K562 (cell line): Measurements from ENCODE around the gene PPM1N. TPM values are rescaled to one million over a fixed set of nuclear protein-coding genes. Genes with fewer than 3 reads are reported as not detected.
A peak's percentile ranks its signal among the peaks of the same experiment; 100 is the strongest.

ENCODE experiments used
- CEBPG ChIP-seq, 3 experiments: fragments of 200-800 bp in 1 of 3; sonication (Bioruptor generic) in 1 of 3; sonication (generic) in 1 of 3; formaldehyde crosslinking in 1 of 3; IDR thresholded peaks in 2 of 3; conservative IDR thresholded peaks in 1 of 3; 2 replicates each; pipeline versions ENCODE4 v1.6.1 to v1.8.0; 2016 to 2022; ENCODE audit warnings: missing compliant biosample characterization in 2 of 3, missing genetic modification characterization in 2 of 3, mild to moderate bottlenecking in 1 of 3, missing genetic modification reagents in 1 of 3
- ETV5 ChIP-seq: sonication (generic); formaldehyde crosslinking; IDR thresholded peaks from 2 replicates; pipeline ENCODE4 v1.4.0; 2020; ENCODE audit warnings: low read depth, mild to moderate bottlenecking, missing genetic modification reagents
- FOSL1 ChIP-seq: fragments of 200-800 bp; sonication (Bioruptor generic); conservative IDR thresholded peaks from 2 replicates; pipeline ENCODE4 v1.6.1; 2016; ENCODE audit warnings: missing genetic modification characterization, missing compliant biosample characterization
- GABPB1 ChIP-seq: sonication (generic); formaldehyde crosslinking; IDR thresholded peaks from 2 replicates; pipeline ENCODE4 v1.8.0; 2022; ENCODE audit warnings: mild to moderate bottlenecking, missing genetic modification reagents
- MECOM ChIP-seq: fragments of 250-450 bp; sonication (Bioruptor Pico); IDR thresholded peaks from 2 replicates; pipeline ENCODE4 v1.8.0; 2022; ENCODE audit warnings: inconsistent platforms
- MED1 ChIP-seq: sonication (generic); formaldehyde crosslinking; IDR thresholded peaks from 2 replicates; pipeline ENCODE4 v1.8.1; 2023; ENCODE audit warnings: missing genetic modification reagents, borderline replicate concordance
- NFATC3 ChIP-seq: fragments of 450-650 bp; IDR thresholded peaks from 2 replicates; pipeline ENCODE4 v1.6.1; 2017; ENCODE audit warnings: mild to moderate bottlenecking
- SAFB ChIP-seq: fragments of 200-400 bp; formaldehyde crosslinking; IDR thresholded peaks from 2 replicates; pipeline ENCODE4 v1.6.1; 2017; ENCODE audit warnings: low read depth, low read length, borderline replicate concordance
- TAF9B ChIP-seq: fragments of 450-650 bp; IDR thresholded peaks from 2 replicates; pipeline ENCODE4 v1.6.1; 2018; ENCODE audit warnings: mild to moderate bottlenecking; ENCODE audit not compliant: partially characterized antibody
- ZC3H11A ChIP-seq: IDR thresholded peaks from 2 replicates; pipeline ENCODE4 v1.6.1; 2012; ENCODE audit warnings: low read depth, low read length, improper control_type of control experiment
- ZNF140 ChIP-seq: fragments of 250-450 bp; sonication (Bioruptor Pico); IDR thresholded peaks from 2 replicates; pipeline ENCODE4 v1.8.0; 2021; ENCODE audit warnings: moderate library complexity, mild to moderate bottlenecking, inconsistent platforms
- ZNF197 ChIP-seq: fragments of 200-800 bp; sonication (Bioruptor generic); IDR thresholded peaks from 2 replicates; pipeline ENCODE4 v1.6.1; 2016; ENCODE audit warnings: low read depth, missing genetic modification characterization, missing compliant biosample characterization
- ZNF224 ChIP-seq: sonication (generic); formaldehyde crosslinking; IDR thresholded peaks from 2 replicates; pipeline ENCODE4 v1.8.0; 2022; ENCODE audit warnings: mild to moderate bottlenecking, missing genetic modification reagents
- ZNF324 ChIP-seq: fragments of 250-450 bp; sonication (Bioruptor Pico); IDR thresholded peaks from 2 replicates; pipeline ENCODE4 v1.4.0; 2020; ENCODE audit warnings: mild to moderate bottlenecking
- polyA plus RNA-seq, 8 experiments: library from polyadenylated mRNA; depleted of rRNA in 4 of 8; stranded (reverse) in 5 of 8; unstranded in 3 of 8; fragments of >200 nt; fragmentation: Nextera tagmentation in 2 of 8; fragmentation: Illumina TruSeq in 1 of 8; extraction: Ambion mirVana in 2 of 8; extraction: Trizol in 1 of 8; gene quantifications; 2 replicates each; pipeline versions ENCODE4 v1.2.1 to v1.2.3, GENCODE V29; 2011 to 2014; ENCODE audit warnings: inconsistent platforms in 1 of 8, missing spikeins in 1 of 8
- total RNA-seq, 7 experiments: library from RNA; depleted of rRNA in 6 of 7; stranded (reverse); fragments of >200 nt in 6 of 7; fragmentation: Illumina TruSeq in 2 of 7; extraction: Trizol in 2 of 7; gene quantifications; 2 replicates each; pipeline versions ENCODE4 v1.2.1 to v1.2.3, GENCODE V29; 2011 to 2021; ENCODE audit warnings: low replicate concordance in 1 of 7
- TF ChIP-seq, protein P1 (sequence below): fragments of 450-650 bp; IDR thresholded peaks from 2 replicates; pipeline ENCODE4 v1.6.1; 2016; ENCODE audit warnings: low read depth
- TF ChIP-seq, protein P2 (sequence below): sonication (generic); formaldehyde crosslinking; IDR thresholded peaks from 2 replicates; pipeline ENCODE4 v1.8.0; 2023; ENCODE audit warnings: mild to moderate bottlenecking, missing genetic modification reagents
- TF ChIP-seq, protein P3 (sequence below): fragments of 250-450 bp; sonication (Bioruptor Pico); IDR thresholded peaks from 2 replicates; pipeline ENCODE4 v1.8.0; 2022; ENCODE audit warnings: inconsistent platforms, mild to moderate bottlenecking, moderate library complexity, borderline replicate concordance

Gene PPM1N
- total and polyA plus RNA-seq, 9 of the 15 experiments (the other 6 are each of a cell fraction or from before 2014, with no cell fraction given): 4.5 to 15.6 (median 8.7) TPM

DNA sequence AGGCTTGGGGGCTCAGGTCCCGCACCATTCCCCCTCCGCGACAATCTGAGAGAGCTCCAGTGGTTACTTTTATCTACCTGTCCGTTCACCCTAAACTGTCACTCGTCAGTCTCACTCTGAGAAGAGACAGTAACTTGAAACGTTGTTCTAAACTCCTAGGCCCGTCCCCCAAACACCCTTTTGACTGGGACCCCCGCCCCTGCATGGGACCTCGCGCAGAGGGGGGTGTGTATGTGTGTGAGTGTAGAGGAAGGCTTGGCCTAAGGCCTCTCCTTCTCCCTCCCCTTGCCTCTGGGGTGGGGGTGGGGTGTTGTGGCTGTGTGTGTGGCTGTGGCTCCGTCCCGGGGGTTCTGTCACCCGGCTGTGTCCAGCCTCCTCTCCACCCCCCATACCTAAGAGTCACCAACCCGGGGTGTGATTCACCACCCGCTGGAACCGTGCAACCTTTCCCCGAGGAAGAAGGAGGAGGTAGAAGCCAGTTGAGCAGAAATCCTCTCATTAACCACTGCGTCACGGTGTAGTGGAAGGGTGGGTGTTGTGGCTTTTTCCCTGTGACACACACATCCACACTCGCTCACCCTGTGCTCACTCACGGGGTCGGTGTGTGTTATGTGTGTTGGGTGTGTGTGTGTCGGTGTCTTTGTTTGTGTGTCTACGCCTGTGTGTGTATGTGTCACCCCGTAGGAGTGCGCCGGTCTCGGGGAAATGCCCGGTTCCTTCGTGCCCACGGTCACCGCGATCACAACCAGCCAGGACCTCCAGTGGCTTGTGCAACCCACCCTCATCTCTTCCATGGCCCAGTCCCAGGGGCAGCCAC, 28.1 kb upstream of the PPM1N start (continued):
- no peak for TF ChIP-seq ETV5 (CRISPR knock-in tag)
- TF ChIP-seq ZC3H11A: no peak
- no peak for TF ChIP-seq SAFB
- TF ChIP-seq GABPB1: no peak
- TF ChIP-seq FOSL1 (tag): peak; percentile 64; the same call in 1 of the 2 replicates
- TF ChIP-seq CEBPG (CRISPR knock-in tag; IDR thresholded peaks at IDR 0.05): no peak
- no peak for TF ChIP-seq CEBPG (tag; conservative IDR thresholded peaks at IDR 0.05 in 1 of 2, IDR thresholded peaks at IDR 0.05 in 1 of 2)
- TF ChIP-seq ZNF224: no peak
- TF ChIP-seq, protein P1, sequence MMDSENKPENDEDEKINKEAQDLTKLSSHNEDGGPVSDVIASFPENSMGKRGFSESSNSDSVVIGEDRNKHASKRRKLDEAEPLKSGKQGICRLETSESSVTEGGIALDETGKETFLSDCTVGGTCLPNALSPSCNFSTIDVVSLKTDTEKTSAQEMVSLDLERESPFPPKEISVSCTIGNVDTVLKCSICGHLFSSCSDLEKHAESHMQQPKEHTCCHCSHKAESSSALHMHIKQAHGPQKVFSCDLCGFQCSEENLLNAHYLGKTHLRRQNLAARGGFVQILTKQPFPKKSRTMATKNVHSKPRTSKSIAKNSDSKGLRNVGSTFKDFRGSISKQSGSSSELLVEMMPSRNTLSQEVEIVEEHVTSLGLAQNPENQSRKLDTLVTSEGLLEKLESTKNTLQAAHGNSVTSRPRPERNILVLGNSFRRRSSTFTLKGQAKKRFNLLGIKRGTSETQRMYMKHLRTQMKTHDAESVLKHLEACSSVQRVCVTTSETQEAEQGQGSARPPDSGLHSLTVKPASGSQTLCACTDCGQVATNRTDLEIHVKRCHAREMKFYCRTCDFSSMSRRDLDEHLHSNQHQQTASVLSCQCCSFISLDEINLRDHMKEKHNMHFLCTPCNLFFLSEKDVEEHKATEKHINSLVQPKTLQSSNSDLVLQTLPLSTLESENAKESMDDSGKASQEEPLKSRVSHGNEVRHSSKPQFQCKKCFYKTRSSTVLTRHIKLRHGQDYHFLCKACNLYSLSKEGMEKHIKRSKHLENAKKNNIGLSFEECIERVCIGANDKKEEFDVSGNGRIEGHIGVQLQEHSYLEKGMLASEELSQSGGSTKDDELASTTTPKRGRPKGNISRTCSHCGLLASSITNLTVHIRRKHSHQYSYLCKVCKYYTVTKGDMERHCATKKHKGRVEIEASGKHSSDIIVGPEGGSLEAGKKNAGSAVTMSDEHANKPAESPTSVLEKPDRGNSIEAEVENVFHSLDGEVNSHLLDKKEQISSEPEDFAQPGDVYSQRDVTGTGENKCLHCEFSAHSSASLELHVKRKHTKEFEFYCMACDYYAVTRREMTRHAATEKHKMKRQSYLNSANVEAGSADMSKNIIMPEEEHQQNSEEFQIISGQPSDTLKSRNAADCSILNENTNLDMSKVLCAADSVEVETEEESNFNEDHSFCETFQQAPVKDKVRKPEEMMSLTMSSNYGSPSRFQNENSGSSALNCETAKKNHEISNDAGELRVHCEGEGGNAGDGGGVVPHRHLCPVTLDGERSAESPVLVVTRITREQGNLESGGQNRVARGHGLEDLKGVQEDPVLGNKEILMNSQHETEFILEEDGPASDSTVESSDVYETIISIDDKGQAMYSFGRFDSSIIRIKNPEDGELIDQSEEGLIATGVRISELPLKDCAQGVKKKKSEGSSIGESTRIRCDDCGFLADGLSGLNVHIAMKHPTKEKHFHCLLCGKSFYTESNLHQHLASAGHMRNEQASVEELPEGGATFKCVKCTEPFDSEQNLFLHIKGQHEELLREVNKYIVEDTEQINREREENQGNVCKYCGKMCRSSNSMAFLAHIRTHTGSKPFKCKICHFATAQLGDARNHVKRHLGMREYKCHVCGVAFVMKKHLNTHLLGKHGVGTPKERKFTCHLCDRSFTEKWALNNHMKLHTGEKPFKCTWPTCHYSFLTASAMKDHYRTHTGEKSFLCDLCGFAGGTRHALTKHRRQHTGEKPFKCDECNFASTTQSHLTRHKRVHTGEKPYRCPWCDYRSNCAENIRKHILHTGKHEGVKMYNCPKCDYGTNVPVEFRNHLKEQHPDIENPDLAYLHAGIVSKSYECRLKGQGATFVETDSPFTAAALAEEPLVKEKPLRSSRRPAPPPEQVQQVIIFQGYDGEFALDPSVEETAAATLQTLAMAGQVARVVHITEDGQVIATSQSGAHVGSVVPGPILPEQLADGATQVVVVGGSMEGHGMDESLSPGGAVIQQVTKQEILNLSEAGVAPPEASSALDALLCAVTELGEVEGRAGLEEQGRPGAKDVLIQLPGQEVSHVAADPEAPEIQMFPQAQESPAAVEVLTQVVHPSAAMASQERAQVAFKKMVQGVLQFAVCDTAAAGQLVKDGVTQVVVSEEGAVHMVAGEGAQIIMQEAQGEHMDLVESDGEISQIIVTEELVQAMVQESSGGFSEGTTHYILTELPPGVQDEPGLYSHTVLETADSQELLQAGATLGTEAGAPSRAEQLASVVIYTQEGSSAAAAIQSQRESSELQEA: no peak
- TF ChIP-seq, protein P2, sequence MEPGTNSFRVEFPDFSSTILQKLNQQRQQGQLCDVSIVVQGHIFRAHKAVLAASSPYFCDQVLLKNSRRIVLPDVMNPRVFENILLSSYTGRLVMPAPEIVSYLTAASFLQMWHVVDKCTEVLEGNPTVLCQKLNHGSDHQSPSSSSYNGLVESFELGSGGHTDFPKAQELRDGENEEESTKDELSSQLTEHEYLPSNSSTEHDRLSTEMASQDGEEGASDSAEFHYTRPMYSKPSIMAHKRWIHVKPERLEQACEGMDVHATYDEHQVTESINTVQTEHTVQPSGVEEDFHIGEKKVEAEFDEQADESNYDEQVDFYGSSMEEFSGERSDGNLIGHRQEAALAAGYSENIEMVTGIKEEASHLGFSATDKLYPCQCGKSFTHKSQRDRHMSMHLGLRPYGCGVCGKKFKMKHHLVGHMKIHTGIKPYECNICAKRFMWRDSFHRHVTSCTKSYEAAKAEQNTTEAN (CRISPR knock-in tag): no peak
- TF ChIP-seq ZNF140 (CRISPR knock-in tag): no peak
- peak; percentile 42; the same call in 1 of the 2 replicates for TF ChIP-seq ZNF324 (CRISPR knock-in tag)
- TF ChIP-seq MECOM (CRISPR knock-in tag): no peak
- TF ChIP-seq TAF9B: no peak
- no peak for TF ChIP-seq ZNF197 (CRISPR knock-in tag)
- TF ChIP-seq MED1 (CRISPR knock-in tag): no peak
- TF ChIP-seq, protein P3, sequence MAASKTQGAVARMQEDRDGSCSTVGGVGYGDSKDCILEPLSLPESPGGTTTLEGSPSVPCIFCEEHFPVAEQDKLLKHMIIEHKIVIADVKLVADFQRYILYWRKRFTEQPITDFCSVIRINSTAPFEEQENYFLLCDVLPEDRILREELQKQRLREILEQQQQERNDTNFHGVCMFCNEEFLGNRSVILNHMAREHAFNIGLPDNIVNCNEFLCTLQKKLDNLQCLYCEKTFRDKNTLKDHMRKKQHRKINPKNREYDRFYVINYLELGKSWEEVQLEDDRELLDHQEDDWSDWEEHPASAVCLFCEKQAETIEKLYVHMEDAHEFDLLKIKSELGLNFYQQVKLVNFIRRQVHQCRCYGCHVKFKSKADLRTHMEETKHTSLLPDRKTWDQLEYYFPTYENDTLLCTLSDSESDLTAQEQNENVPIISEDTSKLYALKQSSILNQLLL (CRISPR knock-in tag): no peak
- TF ChIP-seq NFATC3: no peak
